LoVo (cell line): Measurements from ENCODE around the gene SPOCK2.

Experiments
- DNase-seq: peaks from one replicate; pipeline ENCODE4 v3.0.0-alpha.2; 2016; ENCODE audit warnings: low spot score

Gene SPOCK2

DNA sequence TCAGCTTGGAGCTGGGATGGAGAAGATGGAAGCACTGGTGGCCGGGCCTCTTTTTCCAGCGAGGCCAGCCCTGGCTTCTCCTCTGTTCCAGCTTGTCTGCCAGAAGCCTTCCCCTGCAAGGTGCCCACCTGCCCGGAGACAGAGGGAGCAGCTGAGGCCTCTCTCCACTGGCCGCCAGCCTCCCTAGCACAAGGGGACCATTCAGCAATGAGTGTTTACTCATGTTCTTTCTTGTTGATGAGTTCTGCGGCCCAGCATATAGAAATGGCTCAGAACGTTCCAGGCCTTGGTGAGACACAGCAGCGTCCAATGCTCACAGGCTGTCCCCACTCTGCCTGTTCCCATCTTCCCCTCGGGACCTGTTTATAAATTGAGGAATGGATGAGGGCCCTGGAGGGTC, 76.9 kb downstream of the SPOCK2 start:
- no peak for DNase-seq

DNA sequence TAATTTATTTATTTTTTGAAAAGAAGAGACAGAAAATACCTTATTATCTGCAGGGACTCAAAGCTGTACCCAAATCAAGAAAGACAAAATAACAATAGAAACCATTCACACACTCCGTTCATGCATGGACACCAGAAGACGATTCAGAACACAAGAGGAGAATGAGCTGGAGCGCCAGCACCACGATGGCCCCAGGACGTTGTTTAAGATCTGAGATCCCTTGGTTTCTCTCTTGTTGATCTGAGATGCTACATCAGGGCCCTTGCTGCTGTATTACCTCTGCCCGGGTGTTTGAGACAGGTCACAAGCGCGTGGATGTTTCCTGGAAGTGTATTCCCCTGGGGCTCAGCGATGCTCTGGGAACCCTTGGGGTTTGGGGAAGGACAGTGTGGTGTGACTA, 77.3 kb downstream of the SPOCK2 start:
- DNase-seq: no peak

DNA sequence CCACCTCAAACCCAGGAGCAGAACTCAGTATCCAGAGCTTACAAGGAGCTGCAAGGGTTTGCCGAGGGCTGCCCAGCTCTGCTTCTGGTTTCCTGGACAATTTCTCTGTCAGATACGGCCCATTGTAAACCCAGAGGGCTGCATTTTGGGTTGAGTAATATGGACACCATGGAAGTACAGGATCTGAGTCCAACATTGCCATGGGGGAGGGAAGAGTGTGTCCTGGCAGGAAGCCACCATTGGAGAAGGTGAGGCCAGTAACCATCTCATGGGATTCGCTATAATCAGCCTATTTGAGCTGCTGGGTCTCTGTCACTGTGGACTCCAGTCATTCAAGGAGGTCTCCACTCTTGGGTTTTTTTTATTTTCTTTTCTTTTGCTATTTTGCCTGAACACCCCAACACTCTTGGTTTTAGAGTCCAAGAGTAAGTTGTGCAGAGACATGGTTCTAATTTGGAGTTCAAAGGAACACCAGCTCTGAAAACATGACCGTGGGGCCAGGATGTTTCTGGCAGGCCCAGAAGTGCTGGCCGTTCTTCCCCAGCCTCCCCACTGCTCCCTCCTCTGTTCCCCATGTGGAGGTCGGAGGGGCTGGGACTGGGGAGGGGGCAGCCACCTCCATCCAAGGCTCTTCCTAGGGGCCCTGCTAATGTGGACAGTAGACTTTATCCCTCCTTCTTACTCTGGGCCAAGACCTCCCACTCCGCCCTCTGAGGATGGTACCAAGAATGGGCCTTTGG, 77.9 kb downstream of the SPOCK2 start:
- DNase-seq: no peak

DNA sequence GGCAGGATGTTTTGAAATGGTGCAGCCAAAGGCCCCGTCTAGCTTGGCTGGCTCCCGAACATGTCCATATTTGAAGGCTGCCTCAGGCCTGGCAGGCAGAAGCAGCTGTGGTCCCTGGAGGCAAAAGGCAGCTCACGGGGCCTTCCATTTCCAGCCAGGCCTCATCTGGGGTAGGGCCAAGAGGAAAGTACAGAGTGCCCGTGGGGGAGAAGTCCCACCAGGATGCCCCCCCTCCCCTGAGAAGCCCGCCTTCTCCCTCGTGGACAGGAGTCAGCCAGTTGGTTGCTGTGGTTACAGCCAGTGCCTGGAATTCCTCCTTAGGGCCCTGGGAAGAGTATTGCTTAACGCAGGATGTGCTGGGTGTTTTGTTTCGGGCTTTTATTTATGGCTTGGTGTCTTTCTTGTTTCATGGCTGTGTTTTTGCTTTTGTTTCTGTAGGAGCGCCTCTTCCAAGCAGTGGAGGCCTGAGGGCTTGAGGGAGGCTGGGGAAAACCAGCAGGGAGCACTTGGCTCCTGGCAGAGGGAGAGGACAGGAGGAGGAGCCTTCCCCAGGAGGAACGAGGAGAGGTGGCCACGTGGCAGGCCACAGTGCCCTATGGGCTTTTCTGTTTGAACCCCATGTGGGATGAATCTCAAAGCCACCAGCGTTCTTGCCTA, 78.8 kb downstream of the SPOCK2 start:
- no peak for DNase-seq

DNA sequence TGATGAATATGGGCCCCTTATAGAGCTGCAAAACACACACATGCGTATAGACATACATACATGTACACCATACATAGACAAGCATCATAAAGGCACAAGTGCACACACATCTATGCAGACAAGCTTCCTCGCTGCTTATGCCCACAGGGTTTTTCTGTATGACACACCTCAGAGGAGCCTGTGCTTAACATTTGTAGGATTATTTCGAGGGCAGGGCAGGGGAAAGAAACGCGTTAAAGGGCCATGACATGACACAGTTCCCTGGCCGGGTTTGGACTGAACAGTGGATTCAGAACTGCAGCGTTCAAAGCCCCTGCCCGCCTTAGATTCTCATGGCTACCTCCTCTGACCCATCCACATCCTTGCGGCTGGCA, 79.3 kb downstream of the SPOCK2 start:
- no peak for DNase-seq
